MCF 10A (cell line): ENCODE results near the gene HAGHL. TPM values are rescaled to one million over a fixed set of nuclear protein-coding genes. Genes with fewer than 3 reads are reported as not detected.

Experiments used
- BruUV-seq: library from RNA; stranded (reverse); fragments of 400-500 nt; replicated peaks from 2 replicates; lab custom pipeline; 2021; lab: Mats Ljungman, UMichigan
- CTCF ChIA-PET: fragments of 300-600 bp; sonication (Branson Sonifier 250); formaldehyde crosslinking; extraction: SDS; loops from one replicate; lab custom pipeline; 2021; ENCODE audit warnings: antibody characterized with exemption, inconsistent platforms; lab: Yijun Ruan, JAX
- POLR2A ChIA-PET: fragments of 300-600, 350-650 bp; sonication (Branson Sonifier 250); formaldehyde crosslinking; extraction: SDS; loops from one replicate; lab custom pipeline; 2020; ENCODE audit warnings: antibody characterized with exemption, inconsistent platforms; lab: Yijun Ruan, JAX
- DNase-seq: peaks from one replicate; pipeline ENCODE4 v3.0.0-alpha.2; 2018; ENCODE audit not compliant: unreplicated experiment
- H3K27ac Mint-ChIP-seq: one replicate; pipeline ENCODE4 v1.8.0; 2022; ENCODE audit warnings: mild to moderate bottlenecking, low read depth, mixed read lengths; ENCODE audit not compliant: unreplicated experiment
- H3K27me3 Mint-ChIP-seq: one replicate; pipeline ENCODE4 v1.8.0; 2022; ENCODE audit warnings: mixed read lengths; ENCODE audit not compliant: insufficient read depth, unreplicated experiment
- H3K36me3 Mint-ChIP-seq: one replicate; pipeline ENCODE4 v1.8.0; 2022; ENCODE audit warnings: mild to moderate bottlenecking, moderate library complexity, mixed read lengths; ENCODE audit not compliant: insufficient read depth, unreplicated experiment
- H3K4me1 Mint-ChIP-seq: one replicate; pipeline ENCODE4 v1.8.0; 2022; ENCODE audit warnings: mixed read lengths; ENCODE audit not compliant: insufficient read depth, unreplicated experiment
- H3K4me3 Mint-ChIP-seq: one replicate; pipeline ENCODE4 v1.8.0; 2022; ENCODE audit warnings: mild to moderate bottlenecking, moderate library complexity, mixed read lengths; ENCODE audit not compliant: unreplicated experiment
- H3K9me3 Mint-ChIP-seq: one replicate; pipeline ENCODE4 v1.8.0; 2022; ENCODE audit warnings: mixed read lengths; ENCODE audit not compliant: unreplicated experiment
- intact Hi-C: fragments of 100-400 bp; cut with micrococcal nuclease; formaldehyde crosslinking; loops from 2 replicates; pipeline ENCODE4 v1.14.1; 2022
- total RNA-seq: library from RNA; stranded (reverse); gene quantifications from 2 replicates; pipeline ENCODE4 v1.2.3, GENCODE V29; 2022
- TF ChIP-seq, protein P1 (sequence below): fragments of 200-600 bp; IDR thresholded peaks from one replicate; pipeline ENCODE4 v1.8.0; 2022; ENCODE audit warnings: antibody characterized with exemption, mild to moderate bottlenecking; ENCODE audit not compliant: unreplicated experiment

Gene HAGHL
- total RNA-seq, 1 experiment from 2014 or later: 24.5 TPM

DNA sequence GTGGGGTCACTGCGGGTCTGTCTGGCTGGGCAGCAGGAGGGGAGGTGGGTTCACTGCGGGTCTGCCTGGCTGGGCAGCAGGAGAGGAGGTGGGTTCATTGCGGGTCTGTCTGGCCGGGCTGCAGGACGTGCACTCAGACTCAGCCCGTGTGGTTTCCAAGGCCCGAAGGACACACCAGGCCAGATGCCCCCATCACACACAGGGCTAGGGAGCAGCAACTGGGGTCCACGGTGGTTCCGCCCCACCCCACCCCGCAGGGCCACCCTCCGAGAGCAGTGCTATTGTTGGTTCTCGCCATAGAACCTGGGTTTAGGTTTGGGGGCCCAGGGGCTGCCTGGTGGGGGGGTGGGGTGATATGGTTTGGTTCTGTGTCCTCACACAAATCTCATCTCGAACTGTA lies 19.7 kb downstream of the HAGHL start:
- TF ChIP-seq, protein P1, sequence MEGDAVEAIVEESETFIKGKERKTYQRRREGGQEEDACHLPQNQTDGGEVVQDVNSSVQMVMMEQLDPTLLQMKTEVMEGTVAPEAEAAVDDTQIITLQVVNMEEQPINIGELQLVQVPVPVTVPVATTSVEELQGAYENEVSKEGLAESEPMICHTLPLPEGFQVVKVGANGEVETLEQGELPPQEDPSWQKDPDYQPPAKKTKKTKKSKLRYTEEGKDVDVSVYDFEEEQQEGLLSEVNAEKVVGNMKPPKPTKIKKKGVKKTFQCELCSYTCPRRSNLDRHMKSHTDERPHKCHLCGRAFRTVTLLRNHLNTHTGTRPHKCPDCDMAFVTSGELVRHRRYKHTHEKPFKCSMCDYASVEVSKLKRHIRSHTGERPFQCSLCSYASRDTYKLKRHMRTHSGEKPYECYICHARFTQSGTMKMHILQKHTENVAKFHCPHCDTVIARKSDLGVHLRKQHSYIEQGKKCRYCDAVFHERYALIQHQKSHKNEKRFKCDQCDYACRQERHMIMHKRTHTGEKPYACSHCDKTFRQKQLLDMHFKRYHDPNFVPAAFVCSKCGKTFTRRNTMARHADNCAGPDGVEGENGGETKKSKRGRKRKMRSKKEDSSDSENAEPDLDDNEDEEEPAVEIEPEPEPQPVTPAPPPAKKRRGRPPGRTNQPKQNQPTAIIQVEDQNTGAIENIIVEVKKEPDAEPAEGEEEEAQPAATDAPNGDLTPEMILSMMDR: no peak
- no peak for DNase-seq
- Mint-ChIP-seq H3K9me3 (no peaks in the 10 kb centered on the region), H3K4me3 (no peak overlapping the region), H3K27me3 (no peaks in the 10 kb centered on the region), H3K27ac (no peak overlapping the region), H3K36me3 (no peaks in the 10 kb centered on the region), H3K4me1 (no peaks in the 10 kb centered on the region)
- POLR2A ChIA-PET: no interaction called here
- no TSS peak for BruUV-seq
- intact Hi-C loops: no loop called here
- CTCF ChIA-PET: interaction anchor here (0.7 to 3.7 kb wide), 3 partner anchors 8 to 308 kb away, joined by 3 to 19 read pairs (median 6); no protein-coding TSS in a partner anchor

DNA sequence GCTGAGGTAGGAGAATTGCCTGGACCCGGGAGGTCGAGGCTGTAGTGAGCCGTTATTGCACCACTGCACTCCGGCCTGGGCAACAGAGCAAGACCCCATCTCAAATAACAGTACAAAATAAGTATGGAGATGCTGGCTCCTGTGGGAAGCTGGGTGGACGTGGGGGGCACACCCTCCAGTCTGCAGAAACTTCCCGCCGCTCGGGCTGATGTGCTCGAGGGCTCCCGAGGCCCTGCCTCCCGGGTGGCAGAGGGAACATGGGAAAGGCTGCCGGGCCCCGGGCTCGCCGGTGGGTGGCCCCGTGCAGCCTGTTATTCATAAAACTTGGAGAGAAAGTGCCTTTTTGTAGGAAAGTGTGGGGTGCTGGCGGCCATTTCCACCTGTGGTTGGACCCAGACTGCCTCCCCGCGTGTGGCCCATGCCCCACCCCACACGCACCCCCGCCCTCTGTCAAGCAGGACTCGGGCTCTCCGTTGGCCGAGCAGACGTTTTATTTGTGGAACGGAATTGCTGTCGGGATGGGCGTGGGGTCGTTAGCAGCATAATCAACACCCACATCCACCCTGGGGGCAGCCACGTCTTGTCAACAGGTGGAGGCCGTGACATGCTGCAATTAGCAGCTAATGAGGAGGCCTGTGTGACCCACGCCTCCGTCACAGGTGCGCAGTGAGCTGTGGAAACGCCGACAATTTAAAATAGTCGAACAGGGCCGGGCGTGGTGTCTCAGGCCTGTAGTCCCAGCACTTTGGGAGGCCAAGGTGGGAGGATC lies 21.3 kb downstream of the HAGHL start:
- Mint-ChIP-seq H3K27me3 (no peaks in the 10 kb centered on the region), H3K9me3 (no peaks in the 10 kb centered on the region), H3K27ac (no peak overlapping the region), H3K4me3 (no peak overlapping the region), H3K36me3 (no peaks in the 10 kb centered on the region), H3K4me1 (no peaks in the 10 kb centered on the region)
- CTCF ChIA-PET: interaction anchor here (0.6 to 3.7 kb wide), 5 partner anchors 28 to 338 kb away, joined by 3 to 19 read pairs (median 4); partner anchors contain the start of gene ANTKMT
- POLR2A ChIA-PET: interaction anchor here (0.7 to 2.9 kb wide), 8 partner anchors 7 to 42 kb away, joined by 3 to 26 read pairs (median 4); partner anchors contain the start of genes ANTKMT, CIAO3 and MSLN
- BruUV-seq: no TSS peak
- TF ChIP-seq, protein P1: no peak
- intact Hi-C loops: no loop called here
- DNase-seq: no peak

DNA sequence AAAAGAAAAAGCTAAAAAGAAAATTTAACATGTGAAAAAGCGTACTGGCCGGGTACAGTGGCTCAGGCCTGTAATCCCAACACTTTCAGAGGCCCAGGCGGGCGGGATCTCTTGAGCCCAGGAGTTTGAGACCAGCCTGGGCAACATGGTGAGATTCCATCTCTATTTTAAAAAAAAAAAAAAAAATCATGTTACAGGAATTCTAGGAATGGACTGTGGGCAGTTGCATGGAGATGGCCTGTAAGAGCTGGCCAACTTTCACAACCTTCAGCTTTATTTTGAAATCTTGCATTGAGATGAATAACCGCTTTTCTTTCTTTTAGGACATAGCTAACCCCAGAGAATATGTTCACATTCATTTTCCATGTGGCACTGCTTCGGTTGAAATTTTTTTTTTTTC lies 22.1 kb downstream of the HAGHL start:
- CTCF ChIA-PET: interaction anchor here (0.5 to 3.7 kb wide), 9 partner anchors 29 to 1365 kb away, joined by 3 to 19 read pairs (median 4); partner anchors contain the start of gene ANTKMT
- POLR2A ChIA-PET: interaction anchor here (0.6 to 2.9 kb wide), 18 partner anchors 8 to 956 kb away, joined by 3 to 26 read pairs (median 4); partner anchors contain the start of genes ANTKMT, CHTF18, CIAO3 and MSLN
- Mint-ChIP-seq H3K4me1 (no peaks in the 10 kb centered on the region), H3K36me3 (no peaks in the 10 kb centered on the region), H3K9me3 (no peaks in the 10 kb centered on the region), H3K27me3 (no peaks in the 10 kb centered on the region), H3K27ac (no peak overlapping the region), H3K4me3 (no peak overlapping the region)
- no TSS peak for BruUV-seq
- TF ChIP-seq, protein P1: no peak
- DNase-seq: peak; percentile 56
- intact Hi-C loops: no loop called here

DNA sequence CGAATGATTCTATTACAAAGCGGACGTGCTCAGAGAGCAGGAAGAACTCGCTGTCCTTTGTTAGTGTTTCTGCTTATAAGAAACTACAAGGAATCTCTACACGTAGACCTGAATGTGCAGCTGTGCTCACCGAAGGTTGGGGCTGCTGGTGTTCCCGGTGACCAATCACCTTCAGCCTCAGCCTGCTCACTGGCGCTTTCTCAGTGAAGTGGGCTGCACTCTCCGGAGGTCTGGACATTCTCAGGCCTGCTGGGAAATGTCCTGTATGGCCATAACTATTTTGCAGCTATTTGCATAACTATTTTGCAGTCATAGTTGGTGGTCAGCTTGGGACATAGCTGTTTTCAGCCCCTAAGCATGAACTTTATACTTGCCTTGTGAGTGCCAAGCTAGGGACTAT lies 23.6 kb downstream of the HAGHL start:
- H3K4me1 Mint-ChIP-seq: no peaks in the 10 kb centered on the region
- no TSS peak for BruUV-seq
- TF ChIP-seq, protein P1: no peak
- no peak for DNase-seq
- CTCF ChIA-PET: interaction anchor here (0.5 to 2.7 kb wide), 4 partner anchors 10 to 38 kb away, joined by 4 to 16 read pairs (median 10); partner anchors contain the start of gene CIAO3
- no peaks in the 10 kb centered on the region for H3K9me3 Mint-ChIP-seq
- H3K27me3 Mint-ChIP-seq: no peaks in the 10 kb centered on the region
- no peaks in the 10 kb centered on the region for H3K36me3 Mint-ChIP-seq
- POLR2A ChIA-PET: interaction anchor here (0.7 to 2.9 kb wide), 4 partner anchors 10 to 38 kb away, joined by 3 to 26 read pairs (median 4); partner anchors contain the start of gene MSLN
- H3K4me3 Mint-ChIP-seq: no peak overlapping the region
- no peak overlapping the region for H3K27ac Mint-ChIP-seq
- intact Hi-C loops: no loop called here
